Kidney epithelial cell (primary cell): ENCODE data around the gene TMEM88. TPM values are rescaled to one million over a fixed set of nuclear protein-coding genes. Genes with fewer than 3 reads are reported as not detected.

Experiments used
- DNase-seq: peaks from one replicate; pipeline ENCODE4 v3.0.0-alpha.2; 2010; ENCODE audit warnings: low read depth
- H3K27me3 ChIP-seq: 2 replicates; pipeline ENCODE4 v1.6.0; 2011; ENCODE audit warnings: low read length; ENCODE audit not compliant: control insufficient read depth, insufficient read depth
- H3K36me3 ChIP-seq: 2 replicates; pipeline ENCODE4 v1.5.1; 2011; ENCODE audit warnings: low read length; ENCODE audit not compliant: control insufficient read depth, insufficient read depth
- H3K4me3 ChIP-seq: 2 replicates; pipeline ENCODE4 v1.5.1; 2011; ENCODE audit warnings: low read depth, mild to moderate bottlenecking, control low read depth, low read length
- total RNA-seq: library from RNA; depleted of rRNA; stranded (reverse); fragments of >200 nt; gene quantifications from 2 replicates; pipeline ENCODE4 v1.2.3, GENCODE V29; 2015
- TF ChIP-seq, protein P1 (sequence below): IDR thresholded peaks from 2 replicates; pipeline ENCODE4 v1.5.1; 2011; ENCODE audit warnings: mild to moderate bottlenecking, moderate library complexity, low read length, control low read depth, inconsistent platforms; ENCODE audit not compliant: insufficient read depth, poor library complexity, severe bottlenecking

TMEM88 gene
- total RNA-seq, 1 donor from 2014 or later = 4.3 TPM

DNA sequence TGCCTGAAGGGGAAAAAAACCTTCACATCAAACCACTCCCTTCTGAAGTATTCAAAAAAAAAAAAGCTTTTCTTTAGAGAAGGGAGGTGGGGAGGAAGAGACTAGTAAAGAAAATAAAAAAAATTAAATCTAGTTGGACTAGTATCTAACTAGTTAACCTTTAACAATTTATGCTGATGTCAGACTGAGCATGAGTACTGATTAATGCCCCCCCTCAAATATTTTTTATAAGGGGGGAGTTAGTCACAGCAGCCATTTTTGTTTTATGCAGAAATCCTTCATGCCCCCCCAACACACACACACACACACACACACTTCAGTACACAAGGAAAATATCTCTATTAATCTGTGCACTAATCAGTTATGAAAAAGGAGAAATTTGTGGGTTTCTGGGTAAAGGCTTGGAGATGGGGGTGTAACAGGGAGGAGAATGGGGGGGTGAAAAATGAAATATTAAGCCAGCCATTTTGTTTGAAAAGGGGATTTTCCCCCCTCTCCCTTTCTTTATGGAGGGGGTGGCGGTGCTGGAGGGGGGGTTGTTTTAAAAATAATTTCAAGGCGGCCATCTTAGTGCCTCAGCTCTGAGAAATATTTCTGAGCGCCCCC, 29.0 kb downstream of the TMEM88 start:
- Histone ChIP-seq H3K27me3 (no peaks in the 10 kb centered on the region), H3K4me3 (peak overlapping the region; percentile 28), H3K36me3 (no peaks in the 10 kb centered on the region)
- DNase-seq = no peak
- TF ChIP-seq, protein P1, sequence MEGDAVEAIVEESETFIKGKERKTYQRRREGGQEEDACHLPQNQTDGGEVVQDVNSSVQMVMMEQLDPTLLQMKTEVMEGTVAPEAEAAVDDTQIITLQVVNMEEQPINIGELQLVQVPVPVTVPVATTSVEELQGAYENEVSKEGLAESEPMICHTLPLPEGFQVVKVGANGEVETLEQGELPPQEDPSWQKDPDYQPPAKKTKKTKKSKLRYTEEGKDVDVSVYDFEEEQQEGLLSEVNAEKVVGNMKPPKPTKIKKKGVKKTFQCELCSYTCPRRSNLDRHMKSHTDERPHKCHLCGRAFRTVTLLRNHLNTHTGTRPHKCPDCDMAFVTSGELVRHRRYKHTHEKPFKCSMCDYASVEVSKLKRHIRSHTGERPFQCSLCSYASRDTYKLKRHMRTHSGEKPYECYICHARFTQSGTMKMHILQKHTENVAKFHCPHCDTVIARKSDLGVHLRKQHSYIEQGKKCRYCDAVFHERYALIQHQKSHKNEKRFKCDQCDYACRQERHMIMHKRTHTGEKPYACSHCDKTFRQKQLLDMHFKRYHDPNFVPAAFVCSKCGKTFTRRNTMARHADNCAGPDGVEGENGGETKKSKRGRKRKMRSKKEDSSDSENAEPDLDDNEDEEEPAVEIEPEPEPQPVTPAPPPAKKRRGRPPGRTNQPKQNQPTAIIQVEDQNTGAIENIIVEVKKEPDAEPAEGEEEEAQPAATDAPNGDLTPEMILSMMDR = no peak

DNA sequence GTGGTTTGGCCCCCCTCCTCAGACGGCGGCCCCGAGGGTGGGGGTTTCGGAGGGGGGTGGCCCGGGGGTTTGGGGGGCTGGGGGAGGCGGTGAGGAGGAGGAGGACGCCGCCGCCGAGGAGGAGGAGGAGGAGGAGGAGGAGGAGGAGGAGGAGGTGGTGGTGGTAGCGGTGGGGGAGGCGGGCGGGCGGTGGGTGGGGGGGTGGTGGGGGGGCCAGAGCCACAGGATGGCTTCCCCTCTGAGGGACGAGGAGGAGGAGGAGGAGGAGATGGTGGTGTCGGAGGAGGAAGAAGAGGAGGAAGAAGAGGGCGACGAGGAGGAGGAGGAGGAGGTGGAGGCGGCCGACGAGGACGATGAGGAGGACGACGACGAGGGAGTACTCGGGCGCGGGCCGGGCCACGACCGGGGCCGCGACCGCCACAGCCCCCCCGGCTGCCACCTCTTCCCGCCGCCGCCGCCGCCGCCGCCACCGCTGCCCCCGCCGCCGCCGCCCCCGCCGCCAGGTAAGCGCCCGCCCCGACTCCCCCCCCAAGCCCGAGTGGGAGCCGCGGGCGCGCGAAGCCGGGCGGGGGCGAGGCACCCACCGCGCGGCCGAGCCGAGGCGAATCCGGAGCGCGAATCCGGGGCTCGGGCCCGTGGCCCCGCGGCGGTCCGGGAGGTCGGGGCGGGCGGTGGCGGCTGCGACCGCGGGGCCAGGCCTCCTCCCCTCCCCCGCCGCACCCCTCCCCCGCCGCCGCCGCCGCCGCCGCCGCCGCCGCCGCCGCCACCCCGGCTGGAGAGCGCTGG, 29.9 kb downstream of the TMEM88 start:
- Histone ChIP-seq H3K27me3 (no peaks in the 10 kb centered on the region), H3K36me3 (no peaks in the 10 kb centered on the region), H3K4me3 (peak overlapping the region; percentile 82)
- TF ChIP-seq, protein P1 = no peak
- no peak for DNase-seq

DNA sequence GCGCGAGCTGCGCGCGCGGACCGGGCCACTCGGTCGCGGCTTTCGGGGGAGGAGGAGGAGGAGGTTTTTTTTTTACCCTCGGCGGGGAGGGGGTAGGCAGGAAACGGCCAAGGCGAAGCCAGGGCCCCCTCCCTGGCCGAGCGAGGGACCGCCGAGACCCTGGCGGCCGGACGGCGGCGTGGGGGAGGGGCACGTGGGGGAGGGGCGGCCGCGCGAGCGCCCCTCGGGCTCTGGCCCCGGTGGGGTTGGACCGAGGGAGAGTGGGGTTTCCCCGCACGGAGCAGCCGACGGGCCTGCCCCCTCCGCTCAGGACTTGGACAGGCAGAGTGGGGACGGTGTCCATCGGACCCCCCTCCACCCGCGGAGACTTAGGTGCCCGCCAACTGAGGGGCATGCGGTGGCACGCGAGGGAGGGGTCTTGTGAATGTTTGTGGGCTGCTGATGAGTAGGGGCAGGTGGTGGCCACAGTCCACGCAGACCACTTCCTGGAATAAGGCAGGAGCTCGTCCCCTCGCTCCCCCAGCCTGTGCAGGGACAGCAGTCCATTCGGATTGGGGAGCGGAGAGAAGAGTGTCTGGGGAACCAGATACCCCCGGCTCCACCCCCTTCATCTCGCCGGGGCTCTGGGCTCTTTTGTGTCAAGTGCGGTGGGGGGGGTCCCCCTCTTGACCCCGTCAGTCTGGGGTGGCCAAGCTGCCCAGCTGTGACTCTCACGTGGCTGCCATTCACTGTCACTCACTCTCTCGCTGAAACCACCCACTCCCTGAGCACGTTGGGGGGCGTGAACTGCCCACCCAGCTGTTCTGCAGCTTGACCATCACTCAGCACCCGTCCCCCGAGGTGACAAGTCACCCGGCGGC, 30.7 kb downstream of the TMEM88 start:
- no peak for DNase-seq
- Histone ChIP-seq H3K36me3 (peaks cover under 1% of the 10 kb centered on the region), H3K27me3 (no peaks in the 10 kb centered on the region), H3K4me3 (peak overlapping the region; percentile 82)
- TF ChIP-seq, protein P1 = no peak

DNA sequence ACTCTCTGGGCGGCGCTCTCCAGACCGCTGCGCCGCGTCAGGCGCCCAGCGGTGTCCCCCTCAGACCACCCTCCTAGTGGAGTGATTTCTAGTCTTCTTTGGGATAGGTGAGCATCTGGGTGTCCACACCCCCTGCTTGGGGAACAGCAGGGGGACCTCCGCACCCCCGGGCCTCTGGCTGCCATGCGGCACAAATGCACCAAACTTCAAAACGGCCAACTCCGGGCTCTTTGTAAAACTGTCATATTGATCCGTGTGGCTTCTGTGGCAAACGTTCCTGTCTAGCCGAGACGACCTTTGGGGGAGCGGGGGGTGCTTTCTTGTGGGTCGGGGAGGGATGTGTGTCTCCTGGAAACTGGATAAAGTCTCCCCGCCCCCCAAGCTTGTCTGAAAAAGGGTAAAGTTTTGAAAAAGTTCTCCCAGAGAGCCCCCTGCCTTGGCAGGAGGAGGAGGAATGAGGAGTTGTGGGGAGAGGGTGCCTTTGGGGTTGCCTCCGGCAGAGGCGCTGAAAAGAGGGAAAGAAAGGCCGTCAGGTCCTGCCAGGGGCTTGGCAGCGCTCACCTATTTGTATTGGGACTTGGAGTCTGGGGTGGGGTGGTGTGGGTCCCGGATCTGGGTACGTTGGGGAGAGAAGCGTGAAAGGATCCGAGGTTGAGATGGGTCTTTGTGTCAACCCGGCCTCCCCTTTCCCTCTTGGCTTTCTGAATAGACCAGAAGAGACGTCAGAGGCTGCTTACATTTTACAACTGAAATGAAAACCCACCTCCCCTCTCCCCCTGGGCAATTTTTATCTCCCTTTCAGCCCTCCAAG, 31.6 kb downstream of the TMEM88 start:
- H3K27me3 ChIP-seq = no peaks in the 10 kb centered on the region
- no peak for DNase-seq
- peaks cover 4% of the 10 kb centered on the region for H3K36me3 ChIP-seq
- H3K4me3 ChIP-seq = peak overlapping the region; percentile 82
- TF ChIP-seq, protein P1 = no peak

DNA sequence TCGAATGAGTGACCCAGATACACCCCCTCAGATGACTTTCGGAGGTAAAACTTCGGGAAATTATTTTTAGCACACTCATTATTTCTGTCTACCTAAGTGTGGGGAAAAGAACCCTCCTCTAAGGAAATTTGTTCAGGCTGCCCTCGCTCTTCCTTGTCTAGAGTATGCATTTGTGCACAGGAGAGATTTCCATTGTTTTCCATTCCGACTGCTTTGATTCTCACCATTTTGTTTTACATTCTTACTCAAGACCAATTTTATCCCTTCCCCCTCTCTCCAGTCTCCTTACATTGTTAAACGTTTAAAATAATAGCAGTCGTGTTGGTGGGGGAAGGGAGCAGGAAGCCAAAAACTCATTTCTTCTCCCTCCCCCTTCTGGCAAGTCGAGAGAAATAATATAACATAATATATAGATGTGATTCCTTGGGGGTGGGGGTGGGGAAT, 32.2 kb downstream of the TMEM88 start:
- Histone ChIP-seq H3K4me3 (peak overlapping the region; percentile 82), H3K27me3 (no peaks in the 10 kb centered on the region), H3K36me3 (peaks cover 6% of the 10 kb centered on the region)
- TF ChIP-seq, protein P1 = no peak
- no peak for DNase-seq
